OCI-LY3 (cell line): Measurements from ENCODE around the gene USH2A.

ENCODE experiments used
- H2AFZ ChIP-seq: fragments of 200-600, 300-600 bp; shearing (Covaris generic); 2 replicates; pipeline ENCODE4 v1.6.0; 2014; ENCODE audit warnings: antibody characterized with exemption, low read depth, low read length
- H3K27ac ChIP-seq: fragments of 200-600, 300-600 bp; sonication (generic); 2 replicates; pipeline ENCODE4 v1.5.1; 2014; ENCODE audit warnings: mild to moderate bottlenecking, low read length, moderate library complexity, mixed read lengths
- H3K27me3 ChIP-seq: fragments of 200-600, 300-600 bp; sonication (generic); 2 replicates; pipeline ENCODE4 v1.6.1; 2014; ENCODE audit warnings: low read depth, low read length, mixed read lengths
- H3K36me3 ChIP-seq: fragments of 200-600, 300-600 bp; sonication (generic); replicated peaks from 2 replicates; pipeline ENCODE3; 2014; ENCODE audit warnings: low read depth, low read length, mixed read lengths
- H3K4me1 ChIP-seq: fragments of 300-600, 200-600 bp; sonication (generic); 2 replicates; pipeline ENCODE4 v1.6.1; 2014; ENCODE audit warnings: low read length, mixed read lengths
- H3K4me2 ChIP-seq: fragments of 200-600, 300-600 bp; sonication (generic); 2 replicates; pipeline ENCODE4 v1.6.1; 2014; ENCODE audit warnings: low read length, mixed read lengths
- H3K4me3 ChIP-seq: fragments of 300-600, 200-600 bp; sonication (generic); 2 replicates; pipeline ENCODE4 v1.5.1; 2014; ENCODE audit warnings: antibody characterized with exemption, mild to moderate bottlenecking, low read length, moderate library complexity
- H3K79me2 ChIP-seq: fragments of 300-600, 200-600 bp; shearing (Covaris generic); 2 replicates; pipeline ENCODE4 v1.6.1; 2014; ENCODE audit warnings: mild to moderate bottlenecking, low read length, mixed read lengths
- H3K9ac ChIP-seq: fragments of 300-600, 200-600 bp; shearing (Covaris generic); 2 replicates; pipeline ENCODE4 v1.6.0; 2014; ENCODE audit warnings: mild to moderate bottlenecking, low read length, moderate library complexity
- H3K9me3 ChIP-seq: fragments of 200-600, 300-600 bp; shearing (Covaris generic); 2 replicates; pipeline ENCODE4 v1.6.1; 2014; ENCODE audit warnings: low read length, mixed read lengths; ENCODE audit not compliant: insufficient read depth
- H4K20me1 ChIP-seq: fragments of 200-600, 300-600 bp; sonication (generic); 2 replicates; pipeline ENCODE4 v1.6.1; 2016; ENCODE audit warnings: low read length, mixed read lengths; ENCODE audit not compliant: insufficient read depth
- CTCF ChIP-seq: fragments of 200-600, 300-600 bp; sonication (generic); IDR thresholded peaks from 2 replicates; pipeline ENCODE4 v1.5.1; 2014; ENCODE audit warnings: antibody characterized with exemption, low read length, low read depth
- EZH2phosphoT487 ChIP-seq: fragments of 200-600 bp; shearing (Covaris generic); IDR thresholded peaks from 2 replicates; pipeline ENCODE4 v1.6.1; 2018; ENCODE audit warnings: antibody characterized with exemption, mixed run types, low read depth

USH2A gene

GRCh38 chr1:215597961-215598360 is 825.3 kb downstream of the USH2A start:
- H3K79me2 ChIP-seq, result no peaks in the 10 kb centered on the region
- no peaks in the 10 kb centered on the region for H3K27me3 ChIP-seq
- H3K36me3 ChIP-seq, result peaks cover 28% of the 10 kb centered on the region
- no peak overlapping the region for H3K9ac ChIP-seq
- no peak overlapping the region for H3K27ac ChIP-seq
- H3K4me1 ChIP-seq, result no peaks in the 10 kb centered on the region
- no peaks in the 10 kb centered on the region for H3K9me3 ChIP-seq
- no peak overlapping the region for H2AFZ ChIP-seq
- no peaks in the 10 kb centered on the region for H4K20me1 ChIP-seq
- no peak overlapping the region for H3K4me3 ChIP-seq
- no peak for TF ChIP-seq EZH2phosphoT487
- no peak for TF ChIP-seq CTCF
- H3K4me2 ChIP-seq, result no peak overlapping the region

- Histone ChIP-seq H3K79me2 (no peaks in the 10 kb centered on the region), H3K36me3 (peaks cover 20% of the 10 kb centered on the region), H2AFZ (no peak overlapping the region), H3K27me3 (no peaks in the 10 kb centered on the region), H3K27ac (no peak overlapping the region), H4K20me1 (no peaks in the 10 kb centered on the region), H3K4me3 (no peak overlapping the region), H3K4me1 (no peaks in the 10 kb centered on the region), H3K9me3 (no peaks in the 10 kb centered on the region), H3K9ac (no peak overlapping the region), H3K4me2 (no peak overlapping the region)
- TF ChIP-seq CTCF, result no peak
- TF ChIP-seq EZH2phosphoT487, result no peak
Measured at GRCh38 chr1:215595231-215595630, 828.0 kb downstream of the USH2A start.

- no peak overlapping the region for H3K9ac ChIP-seq
- peaks cover 24% of the 10 kb centered on the region for H3K36me3 ChIP-seq
- no peak overlapping the region for H2AFZ ChIP-seq
- H4K20me1 ChIP-seq, result no peaks in the 10 kb centered on the region
- H3K4me1 ChIP-seq, result no peaks in the 10 kb centered on the region
- no peak overlapping the region for H3K4me2 ChIP-seq
- TF ChIP-seq EZH2phosphoT487, result no peak
- TF ChIP-seq CTCF, result no peak
- no peaks in the 10 kb centered on the region for H3K9me3 ChIP-seq
- H3K79me2 ChIP-seq, result no peaks in the 10 kb centered on the region
- H3K4me3 ChIP-seq, result no peak overlapping the region
- H3K27ac ChIP-seq, result no peak overlapping the region
- no peaks in the 10 kb centered on the region for H3K27me3 ChIP-seq
Measured at GRCh38 chr1:215594640-215595039, 828.6 kb downstream of the USH2A start.

- Histone ChIP-seq H3K9me3 (no peaks in the 10 kb centered on the region), H3K36me3 (peaks cover 34% of the 10 kb centered on the region), H3K27ac (no peak overlapping the region), H4K20me1 (no peaks in the 10 kb centered on the region), H3K4me3 (no peak overlapping the region), H3K79me2 (no peaks in the 10 kb centered on the region), H3K4me2 (no peak overlapping the region), H2AFZ (no peak overlapping the region), H3K27me3 (no peaks in the 10 kb centered on the region), H3K9ac (no peak overlapping the region), H3K4me1 (no peaks in the 10 kb centered on the region)
- TF ChIP-seq EZH2phosphoT487 (no peak), CTCF (no peak)
Measured at GRCh38 chr1:215590779-215591491, 832.3 kb downstream of the USH2A start.
